Right hindlimb (tissue), 1 donor: Measurements from ENCODE around the gene FCN3.
A peak's percentile ranks its signal among the peaks of the same experiment; 100 is the strongest.
"Not testable (repeated sequence)": the region's sequence is repeated elsewhere in the genome, so short reads cannot be mapped to it uniquely, and the experiment has no call there.

Experiments used
- DNase-seq: peaks from one replicate; pipeline ENCODE4 v3.0.0-alpha.2; 2018

The FCN3 gene

DNA sequence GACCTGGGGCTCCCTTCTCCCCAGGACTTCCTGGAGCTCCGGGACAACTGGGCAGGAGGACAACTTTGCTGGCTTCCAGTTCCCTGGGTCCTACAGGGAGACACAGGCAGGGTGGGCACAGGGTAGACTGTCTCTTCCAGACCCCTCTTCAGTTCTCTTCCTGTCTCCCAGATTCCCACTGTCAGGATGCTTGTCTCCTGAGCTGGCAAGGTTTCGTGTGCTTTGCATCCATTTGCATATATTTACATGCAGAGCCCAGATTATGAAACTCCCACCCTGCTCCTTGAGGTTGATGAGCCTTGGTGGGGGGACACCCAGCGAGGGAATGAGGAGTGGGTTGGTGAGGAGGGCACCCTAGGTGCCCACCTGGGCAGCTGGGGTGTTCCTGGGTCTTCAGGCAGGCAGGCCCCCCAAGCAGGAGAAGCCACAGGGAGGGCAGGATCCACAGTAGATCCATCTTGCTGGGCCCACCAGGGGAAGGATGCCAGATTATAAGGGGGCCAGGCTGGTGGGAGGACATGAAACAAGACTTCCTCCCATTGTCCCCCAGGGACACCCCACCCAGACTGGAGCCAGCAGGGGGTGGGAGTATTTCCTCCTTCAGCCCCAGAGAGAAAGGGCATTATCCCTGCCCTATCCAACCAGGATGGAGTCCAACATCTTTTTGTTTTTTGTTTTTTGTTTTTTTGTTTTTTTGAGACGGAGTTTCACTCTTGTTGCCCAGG is at the start of gene FCN3:
TSS of gene FCN3 (minus strand) at position 463 of the 725 bp plus-strand sequence. CDS start at position 457, 6 bp downstream.
- DNase-seq: peak; percentile 15

DNA sequence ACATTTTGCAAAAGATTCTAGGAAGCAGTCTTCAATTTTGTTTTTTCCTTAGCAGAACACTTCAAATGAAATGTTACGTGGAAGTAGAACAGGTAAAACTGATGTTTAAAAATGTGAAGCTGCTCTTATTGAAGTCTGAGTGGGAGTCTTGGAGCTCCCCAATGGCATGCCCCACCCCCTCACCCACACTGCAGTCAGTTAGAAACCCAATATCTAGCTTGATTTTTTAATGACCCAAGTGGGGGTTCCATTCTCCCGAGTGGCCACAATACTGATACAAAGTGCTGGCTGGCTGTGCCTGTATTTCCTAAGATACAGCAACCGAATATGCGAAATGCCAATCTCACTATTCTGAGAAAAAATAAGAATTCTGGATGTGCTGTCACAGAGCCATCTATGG is 49.1 kb upstream of the FCN3 start:
- DNase-seq: no peak

DNA sequence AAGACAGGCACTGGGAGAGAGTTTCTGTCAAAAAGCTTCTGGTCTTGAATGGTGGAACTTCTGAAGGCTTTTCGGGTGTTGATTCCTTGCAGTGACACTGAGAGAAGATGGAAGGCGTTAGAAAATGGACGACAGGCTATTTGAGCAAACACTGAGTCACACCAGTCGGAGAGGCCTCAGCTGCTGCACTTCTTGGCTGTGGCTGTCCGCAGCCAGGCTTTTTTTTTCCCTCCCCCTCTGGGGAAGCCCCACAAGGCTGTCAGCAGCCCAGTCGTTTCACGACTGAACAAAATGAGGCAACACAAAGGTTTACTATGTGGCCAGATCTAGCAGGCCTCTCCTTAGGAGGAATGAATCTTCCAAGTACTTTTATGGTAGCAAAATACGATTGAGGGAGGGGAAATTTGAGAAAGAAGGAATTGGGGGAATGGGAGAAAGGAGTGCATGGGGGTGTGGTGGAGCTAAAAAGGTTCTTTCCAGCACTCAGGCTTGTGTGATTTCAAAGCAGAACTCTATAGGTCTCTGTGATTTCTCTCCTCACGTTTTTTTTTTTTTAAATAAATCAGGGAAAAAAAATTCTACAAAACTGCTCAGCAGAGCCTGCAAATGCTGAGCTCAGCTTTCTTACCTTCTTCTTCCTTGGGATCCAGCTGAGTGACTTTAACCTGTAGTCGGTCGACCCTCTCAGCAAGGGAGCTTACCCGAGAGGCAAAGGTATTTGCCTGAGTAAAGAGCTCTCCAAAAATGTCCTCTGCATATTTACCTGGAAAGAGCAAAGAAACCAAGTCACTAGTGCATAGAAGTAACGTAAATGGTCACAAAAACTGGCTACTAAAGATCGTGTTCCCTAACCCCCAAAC is 43.9 kb upstream of the FCN3 start:
- peak; percentile 89 for DNase-seq

DNA sequence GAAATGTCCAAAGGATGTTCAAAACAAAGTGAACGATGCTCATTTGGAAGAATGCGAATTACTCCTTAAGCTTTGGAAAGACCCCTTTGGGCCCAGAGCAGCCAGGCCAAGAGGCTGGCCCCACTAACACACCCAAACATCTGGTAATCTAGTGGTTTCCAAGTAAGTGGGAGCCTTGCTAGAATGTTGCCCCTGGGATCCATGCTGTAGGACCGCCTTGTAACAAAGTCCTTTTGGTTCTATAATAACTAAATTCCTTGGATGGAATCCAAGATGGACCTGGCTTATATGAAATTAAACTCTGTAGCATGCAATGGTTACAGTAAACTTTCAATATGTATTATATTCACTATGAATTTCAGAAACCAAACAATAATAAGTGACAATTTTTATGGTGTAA is 43.1 kb upstream of the FCN3 start:
- DNase-seq: peak; percentile 67

DNA sequence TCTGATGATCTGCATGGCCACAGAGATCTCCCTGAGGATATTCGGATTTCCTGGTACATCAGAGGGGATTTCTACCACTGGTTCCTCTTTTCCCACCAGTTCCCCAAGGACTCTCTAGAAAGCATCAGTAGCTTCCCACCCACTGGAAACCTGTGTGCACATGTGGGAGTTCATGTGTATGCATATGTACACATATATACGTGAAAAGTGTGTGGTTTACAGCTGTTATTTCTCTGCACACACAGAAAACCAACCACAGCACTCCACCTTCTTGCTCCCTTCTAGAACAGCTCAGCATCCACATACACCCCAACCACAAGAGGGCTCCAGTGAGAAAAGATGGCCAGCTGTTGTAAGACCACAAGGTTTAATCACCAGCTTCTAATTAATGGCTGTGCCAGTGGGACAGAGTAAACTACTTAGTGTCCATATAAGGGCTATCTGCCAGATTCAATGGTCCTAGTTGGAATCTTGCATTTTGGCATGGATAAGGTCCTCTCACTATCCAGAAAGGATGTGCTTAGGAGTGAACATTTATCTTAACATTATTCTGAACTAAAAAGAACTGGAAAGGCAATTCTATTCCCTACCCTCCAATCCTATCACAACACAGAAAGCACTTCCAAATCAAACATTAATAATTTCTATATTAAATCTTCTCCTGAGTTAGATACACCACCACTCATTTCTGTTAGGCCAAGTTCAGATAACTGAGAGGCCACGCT is 41.9 kb upstream of the FCN3 start:
- DNase-seq: no peak

DNA sequence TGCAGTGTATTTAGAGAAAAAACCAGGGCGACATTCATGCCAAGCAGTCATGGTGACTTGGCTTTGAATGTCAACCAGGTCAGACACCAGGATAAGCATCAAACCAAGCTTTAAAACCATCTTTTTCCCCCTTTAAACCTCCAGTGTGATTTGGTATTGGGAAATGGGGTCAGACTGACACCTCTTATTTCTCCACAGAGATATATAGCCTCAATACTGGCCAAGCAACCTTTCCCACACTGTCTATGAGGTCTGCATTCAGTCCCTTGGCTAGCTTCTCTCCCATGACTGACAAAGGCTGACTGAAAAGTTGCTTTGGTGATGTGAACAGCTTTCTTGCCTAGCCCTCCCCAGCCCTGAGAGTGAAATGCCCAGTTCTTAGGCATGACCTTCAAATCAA is 39.5 kb upstream of the FCN3 start:
- no peak for DNase-seq

DNA sequence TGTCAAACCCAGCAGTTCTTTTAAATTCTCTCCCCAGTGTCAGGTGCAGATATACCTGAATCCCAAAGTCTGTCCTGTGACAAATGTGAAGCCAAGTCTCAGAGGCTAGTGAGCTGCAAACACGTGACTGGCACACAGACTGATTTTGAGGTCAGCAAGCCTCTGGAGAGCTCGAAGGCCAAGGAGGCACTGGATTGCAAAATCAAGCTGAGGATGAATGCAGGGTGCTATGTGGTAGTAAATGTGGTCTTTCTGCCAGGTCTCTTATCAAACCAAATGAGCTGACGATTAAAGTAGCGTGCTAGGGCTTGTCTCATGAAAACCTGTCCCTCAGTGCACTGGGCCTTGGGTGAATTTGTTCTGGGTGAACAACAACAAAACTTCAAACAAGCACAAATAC is 38.4 kb upstream of the FCN3 start:
- DNase-seq: no peak

DNA sequence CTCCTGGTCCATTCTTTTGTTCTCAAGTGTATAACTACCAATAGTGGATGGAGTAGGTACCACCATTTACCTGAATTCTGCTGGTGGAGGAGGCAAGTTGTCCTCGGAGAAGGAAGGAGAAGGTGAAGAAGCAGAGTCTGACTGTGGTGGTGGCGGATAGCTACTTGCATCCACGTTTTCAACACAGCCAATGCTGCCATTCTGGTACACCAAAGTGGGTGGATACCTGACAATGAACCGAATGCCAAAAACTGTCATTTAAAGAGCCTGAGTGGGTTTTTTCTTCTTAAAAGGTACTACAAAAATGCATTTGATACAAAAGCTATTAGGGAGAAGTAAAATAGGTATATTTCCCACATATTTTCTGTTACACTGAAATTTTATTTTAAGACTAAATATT is 37.9 kb upstream of the FCN3 start:
- DNase-seq: no peak

DNA sequence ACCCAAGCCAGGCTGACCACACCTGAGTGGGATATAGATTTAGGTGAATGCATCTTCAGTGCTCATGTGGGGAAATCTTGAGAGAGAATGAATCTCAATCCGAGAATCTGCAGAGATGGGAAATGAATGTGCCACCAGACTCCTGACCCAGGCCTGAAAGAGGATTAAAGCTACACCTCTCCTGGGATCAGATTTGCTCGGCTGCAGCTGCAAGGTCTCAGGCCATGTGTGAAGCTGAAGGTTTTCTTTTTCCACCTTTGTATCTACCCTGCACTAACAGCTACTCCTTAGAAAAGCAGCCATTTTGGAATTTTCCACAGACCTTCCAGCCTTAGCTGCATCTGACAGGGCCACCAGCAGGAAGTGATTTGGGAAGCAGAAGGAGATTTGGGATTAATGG is 36.1 kb upstream of the FCN3 start:
- DNase-seq: no peak

DNA sequence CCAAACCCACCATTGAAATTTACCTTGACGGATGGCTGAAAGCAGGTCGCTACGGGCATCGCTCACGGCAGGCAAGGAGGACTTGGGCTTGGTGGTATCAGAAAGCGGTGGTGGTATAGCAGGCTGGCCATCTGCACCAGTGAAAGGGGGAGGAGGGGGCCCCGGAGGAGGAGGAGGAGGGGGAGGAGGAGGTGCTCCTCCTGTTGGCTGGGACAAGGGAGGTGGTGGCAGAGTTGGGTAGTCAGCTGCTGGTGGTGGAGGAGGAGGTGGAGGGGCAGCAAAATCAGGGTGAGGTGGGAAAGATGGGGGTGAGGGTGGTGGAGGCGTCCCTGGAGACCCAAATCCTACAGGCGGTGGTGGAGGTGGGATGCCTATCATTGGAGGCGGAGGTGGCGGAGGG is 35.0 kb upstream of the FCN3 start:
- DNase-seq: no peak

DNA sequence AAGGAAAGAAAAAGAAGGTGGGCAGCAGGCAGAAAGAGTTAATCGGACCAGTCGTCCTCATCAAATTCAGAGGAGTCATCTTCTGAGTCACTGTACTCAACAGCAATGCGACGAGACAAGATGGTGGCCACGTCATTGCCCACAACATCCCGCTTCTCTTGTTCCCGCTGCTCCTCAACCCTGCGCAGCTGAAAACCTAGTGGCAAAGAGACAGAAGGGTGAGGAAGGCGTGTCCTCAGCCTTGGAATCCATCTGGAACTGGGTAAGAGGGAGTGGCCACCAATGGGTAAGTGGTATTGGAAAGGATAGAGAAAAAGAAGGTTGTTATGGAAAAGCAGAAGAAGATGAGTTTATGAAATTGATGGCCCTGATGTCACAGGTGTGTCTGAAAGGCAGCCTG is 33.5 kb upstream of the FCN3 start:
- DNase-seq: no peak

DNA sequence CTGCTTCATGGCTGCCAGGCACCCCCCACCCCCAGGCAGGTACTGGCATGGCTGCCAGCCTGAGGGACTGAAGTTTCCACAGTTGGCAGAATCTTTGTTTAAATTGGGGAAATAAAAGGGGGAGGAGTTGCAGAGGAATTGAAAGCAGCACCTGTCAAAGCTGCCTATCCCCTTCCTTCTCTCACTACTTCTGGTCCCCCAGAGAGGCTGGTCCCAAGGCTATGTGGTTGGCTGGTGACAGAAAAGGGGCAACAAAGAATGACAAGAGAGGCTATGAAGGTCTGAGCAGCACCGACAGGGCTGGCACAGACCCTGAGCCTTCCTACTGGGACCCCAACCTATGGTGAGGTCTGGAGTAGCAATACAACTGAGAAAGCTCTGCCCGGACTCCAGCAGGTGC is 32.2 kb upstream of the FCN3 start:
- not testable (repeated sequence) for DNase-seq

DNA sequence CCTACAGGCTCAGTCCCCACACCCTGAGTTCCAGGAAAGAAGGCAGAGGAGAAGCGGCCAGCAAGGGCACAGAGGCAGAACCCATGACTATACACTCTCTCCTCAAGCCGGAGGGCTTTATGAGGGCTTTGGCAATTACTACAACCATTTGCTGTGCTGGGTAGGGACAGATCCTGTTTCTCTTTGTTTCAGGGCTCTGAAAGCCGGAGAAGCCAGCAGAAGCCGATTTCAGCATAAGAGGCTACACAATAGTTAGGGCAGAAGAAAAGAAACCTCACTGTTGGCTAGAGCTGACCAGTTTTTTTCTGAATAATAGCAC is 31.7 kb upstream of the FCN3 start:
- no peak for DNase-seq

DNA sequence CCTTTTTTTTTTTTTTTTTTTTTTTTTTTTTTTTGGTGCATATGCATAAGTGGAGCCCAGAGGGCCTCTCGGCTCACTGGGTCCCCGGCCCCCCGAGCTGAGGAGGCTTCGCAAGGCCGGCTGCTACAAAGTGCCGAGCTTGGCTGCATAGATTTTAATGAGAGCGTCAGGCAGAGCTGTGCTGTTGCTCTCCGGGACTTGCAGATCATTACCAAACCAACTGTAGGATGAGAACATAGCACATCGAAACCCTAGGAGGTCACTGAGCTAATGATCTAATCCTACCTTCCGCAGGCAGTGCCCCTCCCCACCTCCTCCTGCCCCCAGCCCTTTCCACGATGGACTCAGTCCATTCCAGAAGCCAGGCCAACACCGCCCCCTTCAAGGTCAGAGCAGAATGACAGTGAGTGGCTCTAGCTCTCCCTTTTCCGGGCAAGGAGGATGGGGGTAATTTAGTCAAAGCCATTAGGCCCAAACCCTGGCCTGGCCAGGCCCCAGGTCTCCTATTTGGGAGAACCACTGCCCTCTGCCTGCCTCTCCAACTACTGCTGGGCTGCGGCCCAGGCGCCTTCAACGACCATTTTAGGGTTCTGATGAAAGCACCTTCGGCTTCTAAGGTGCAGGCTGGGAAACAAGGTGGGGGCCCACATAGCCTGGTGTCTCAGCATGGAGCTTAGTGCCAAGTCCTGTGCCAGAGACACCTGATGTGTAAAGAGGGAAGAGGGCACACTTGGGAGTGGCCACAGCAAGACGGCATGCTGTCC is 31.2 kb upstream of the FCN3 start:
- DNase-seq: not testable (repeated sequence)

DNA sequence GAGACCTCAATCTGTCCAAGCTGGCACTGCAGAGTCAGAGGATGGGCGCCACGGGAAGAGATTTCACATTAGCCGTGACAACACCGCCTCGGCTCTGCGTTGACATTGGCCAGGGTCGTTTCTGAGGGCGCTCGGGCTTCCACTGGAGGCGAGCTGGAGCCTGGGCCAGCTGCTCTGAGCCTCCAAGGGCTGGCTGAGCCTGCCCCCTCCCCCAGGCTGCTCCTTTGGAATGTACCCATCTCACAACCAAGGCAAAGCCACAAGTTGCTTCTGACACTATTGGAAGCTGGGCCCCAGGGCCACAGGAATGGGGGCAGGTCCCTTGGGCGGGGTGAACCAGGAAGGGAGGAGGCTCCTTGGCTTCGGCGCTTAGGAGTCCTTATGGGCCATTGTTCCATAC is 30.4 kb upstream of the FCN3 start:
- peak; percentile 70 for DNase-seq

DNA sequence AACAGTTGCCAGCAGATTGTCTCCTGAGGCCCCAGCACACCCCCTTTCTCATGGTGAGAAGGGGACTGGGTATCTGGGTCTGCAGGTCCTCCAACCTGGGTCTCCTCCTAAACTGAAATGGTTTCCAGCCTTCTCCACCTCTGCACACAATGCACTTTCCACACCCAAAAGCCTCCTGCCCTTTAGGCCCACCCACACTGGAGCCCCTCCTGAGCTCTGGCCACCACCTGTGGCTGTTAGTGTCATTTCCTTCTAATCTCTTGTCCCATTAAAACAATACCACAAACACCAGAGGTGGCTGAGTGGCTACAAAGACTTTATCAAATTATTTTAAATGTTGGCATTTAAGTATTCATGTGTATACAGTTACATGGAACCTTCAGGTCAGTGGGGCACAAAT is 29.3 kb upstream of the FCN3 start:
- DNase-seq: no peak

DNA sequence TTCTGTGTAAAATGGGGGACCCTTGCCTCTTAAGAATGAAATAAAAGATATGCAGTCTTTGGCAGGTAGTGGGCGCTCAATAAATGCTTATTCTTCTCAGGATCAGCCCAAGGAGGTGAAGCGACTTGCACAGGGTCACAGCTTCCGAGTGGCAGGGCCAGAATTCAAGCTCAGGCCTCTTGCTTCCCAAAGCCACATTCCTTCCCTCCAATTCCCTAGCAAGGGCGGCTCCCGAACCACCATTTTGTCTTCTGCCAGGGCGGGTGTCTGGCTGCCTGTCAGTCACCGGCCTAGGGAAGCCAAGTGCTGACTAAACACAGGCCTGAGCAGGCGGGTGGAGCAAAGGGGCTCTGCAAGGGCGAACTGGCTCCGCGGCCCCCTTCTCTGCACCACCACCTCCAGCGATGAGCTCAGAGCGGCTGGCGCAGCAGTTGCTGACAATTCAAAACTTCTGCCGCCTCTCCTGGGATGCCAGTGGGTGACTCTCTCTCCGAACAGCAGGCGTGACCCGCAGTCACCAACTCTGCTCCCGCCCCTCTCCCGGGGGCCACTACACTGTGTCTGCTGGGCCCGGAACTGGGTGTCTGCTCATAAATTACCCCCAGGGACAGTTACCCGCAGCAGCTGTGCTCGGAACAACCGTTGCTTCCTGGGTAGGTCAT is 28.6 kb upstream of the FCN3 start:
- DNase-seq: peak; percentile 92

DNA sequence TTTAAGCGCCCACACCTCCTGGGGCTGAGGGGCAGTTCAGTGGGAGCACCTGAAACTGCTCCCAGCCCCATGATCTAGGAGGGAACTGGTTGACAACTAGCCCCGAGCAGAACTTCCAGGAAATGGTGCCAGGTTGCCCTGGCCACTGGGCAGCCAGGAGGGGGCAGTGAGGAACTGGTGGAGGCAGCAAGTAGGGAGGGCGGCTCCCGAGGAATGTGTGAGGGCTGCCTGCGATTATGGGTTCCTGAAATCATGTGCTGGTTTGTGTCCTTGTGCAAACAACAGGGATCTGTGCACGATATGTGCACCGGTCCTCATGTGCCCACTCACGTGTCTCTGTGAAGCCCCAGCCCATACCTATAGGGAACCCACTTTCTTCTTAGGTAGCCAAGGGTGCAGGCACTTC is 27.7 kb upstream of the FCN3 start:
- peak; percentile 77 for DNase-seq

DNA sequence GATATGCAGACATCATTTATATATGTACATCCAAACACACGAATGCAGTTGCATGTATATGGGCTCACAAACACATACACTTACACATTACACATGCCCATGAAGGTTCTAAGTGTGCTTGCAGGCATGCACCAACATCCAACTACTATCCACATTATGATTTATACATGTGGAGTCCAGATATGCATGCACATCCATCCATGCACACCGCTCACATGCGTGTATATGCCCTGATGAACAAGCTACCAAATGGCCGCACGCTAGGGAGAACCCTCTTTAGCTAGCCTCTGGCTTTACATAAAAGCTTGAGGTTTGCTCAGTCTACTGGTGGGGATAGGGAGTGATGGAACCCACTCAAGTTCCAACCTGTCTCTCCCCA is 26.3 kb upstream of the FCN3 start:
- DNase-seq: no peak

DNA sequence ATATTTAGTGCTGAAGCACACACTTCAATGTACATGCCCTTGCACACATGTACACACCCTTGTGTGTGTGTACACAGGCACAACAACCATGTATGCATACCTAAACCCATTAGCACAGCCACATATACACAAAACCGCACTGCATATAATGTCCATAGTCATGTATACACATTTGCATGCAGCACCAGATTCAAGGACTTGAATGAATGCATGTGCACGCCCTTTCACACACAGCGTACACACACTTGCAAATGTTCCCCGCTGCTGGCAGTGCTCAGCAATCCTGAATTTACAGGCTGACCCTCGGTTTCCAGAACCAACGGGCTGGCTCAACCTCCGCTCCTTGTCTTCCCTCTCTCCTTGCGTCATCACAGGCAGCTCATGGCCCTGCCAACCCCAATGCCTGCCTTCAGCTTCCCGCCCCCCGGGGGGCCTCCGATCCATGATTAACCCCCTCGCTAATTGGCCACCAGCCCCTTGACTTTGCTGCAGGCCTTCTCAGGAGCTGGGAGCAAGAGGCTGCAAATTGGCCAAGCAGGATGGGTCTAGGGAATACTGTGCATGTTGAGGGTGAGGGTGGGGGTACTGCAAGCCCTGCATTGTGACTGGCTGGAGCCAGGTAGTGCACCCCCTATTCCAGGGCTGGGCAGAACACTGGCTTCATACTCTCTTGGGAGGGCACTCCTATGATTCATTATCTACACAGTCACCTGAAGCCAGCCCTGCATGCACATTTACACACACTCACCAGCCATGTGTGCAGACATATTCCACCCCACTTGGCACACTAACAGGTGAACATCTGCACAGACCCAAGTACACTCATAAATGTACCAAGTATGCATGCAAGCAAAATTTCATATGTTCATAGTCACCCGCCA is 25.7 kb upstream of the FCN3 start:
- DNase-seq: no peak

DNA sequence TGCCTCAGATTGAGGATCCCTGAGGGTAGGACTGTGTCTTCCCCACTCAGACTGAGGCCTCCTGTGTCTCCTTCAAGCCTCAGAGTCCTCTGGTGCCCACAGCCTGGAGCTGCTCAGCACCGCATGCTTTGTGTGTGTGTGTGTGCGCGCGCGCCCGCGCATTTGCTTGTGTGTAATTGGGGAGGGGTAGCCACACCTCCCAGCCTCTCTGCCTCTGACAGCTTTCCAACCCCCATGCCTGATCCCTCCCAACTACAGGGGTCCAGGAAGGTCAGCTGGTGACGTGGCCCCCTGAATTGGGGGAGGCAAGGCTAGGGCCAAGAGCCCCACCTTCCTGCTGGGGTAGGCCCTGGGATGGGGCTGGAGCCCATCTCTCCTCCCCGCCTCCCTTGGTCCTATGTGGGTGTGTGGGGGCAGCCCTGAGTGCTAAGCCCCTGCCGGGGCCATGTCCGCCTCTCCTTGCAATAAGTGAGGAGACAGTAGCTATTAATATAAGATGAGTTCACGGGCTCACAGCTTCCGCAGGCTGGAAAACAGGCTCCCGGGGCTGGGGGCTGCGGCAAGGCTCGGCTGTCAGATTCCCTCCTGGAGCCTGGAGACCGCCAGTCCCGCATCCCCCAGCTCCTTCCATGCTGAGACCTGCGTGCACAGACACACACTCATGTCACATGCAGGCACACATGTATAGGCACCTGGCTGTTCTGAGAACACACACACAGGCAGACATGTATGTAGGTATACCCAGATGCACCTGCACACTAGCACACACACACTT is 24.8 kb upstream of the FCN3 start:
- no peak for DNase-seq
